ENCODE data around the gene MTMR10. TPM values are rescaled to one million over a fixed set of nuclear protein-coding genes. Genes with fewer than 3 reads are reported as not detected.

MTMR10 gene
- total and polyA plus RNA-seq, 2 experiments from 2014 or later = 8.5 to 10.0 TPM

DNA sequence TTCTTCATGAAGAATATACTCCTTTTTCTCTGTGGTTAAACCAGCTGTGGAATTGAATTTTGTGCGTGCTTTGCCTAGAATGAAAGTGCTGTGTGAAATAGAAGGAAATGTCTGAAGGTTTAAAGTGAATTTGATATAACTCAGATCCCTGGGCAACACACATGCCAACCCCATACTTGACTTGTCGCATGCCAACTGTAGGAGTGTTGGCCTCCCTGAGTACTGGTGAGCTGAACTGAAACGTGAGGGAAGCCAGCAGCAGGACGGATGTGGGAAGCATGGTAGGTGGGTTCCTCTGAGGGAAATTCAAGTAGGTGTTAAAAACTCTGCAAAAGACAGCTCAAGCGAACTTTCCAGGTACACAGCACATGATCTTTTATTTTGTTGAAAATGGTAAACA is 73.1 kb downstream of the MTMR10 start:
- DNase-seq (ENCODE audit: low read depth in 1 of 2, low spot score in 1 of 2) = no peak
- H3K27me3 ChIP-seq = no peaks in the 10 kb centered on the region
- peaks cover 73% of the 10 kb centered on the region for H3K36me3 ChIP-seq
- no peak overlapping the region for H3K4me3 ChIP-seq
- no peaks in the 10 kb centered on the region for H3K4me1 ChIP-seq (ENCODE audit: low read depth)
- no peaks in the 10 kb centered on the region for H3K9me3 ChIP-seq (ENCODE audit: low read depth)
- TF ChIP-seq, protein P1, sequence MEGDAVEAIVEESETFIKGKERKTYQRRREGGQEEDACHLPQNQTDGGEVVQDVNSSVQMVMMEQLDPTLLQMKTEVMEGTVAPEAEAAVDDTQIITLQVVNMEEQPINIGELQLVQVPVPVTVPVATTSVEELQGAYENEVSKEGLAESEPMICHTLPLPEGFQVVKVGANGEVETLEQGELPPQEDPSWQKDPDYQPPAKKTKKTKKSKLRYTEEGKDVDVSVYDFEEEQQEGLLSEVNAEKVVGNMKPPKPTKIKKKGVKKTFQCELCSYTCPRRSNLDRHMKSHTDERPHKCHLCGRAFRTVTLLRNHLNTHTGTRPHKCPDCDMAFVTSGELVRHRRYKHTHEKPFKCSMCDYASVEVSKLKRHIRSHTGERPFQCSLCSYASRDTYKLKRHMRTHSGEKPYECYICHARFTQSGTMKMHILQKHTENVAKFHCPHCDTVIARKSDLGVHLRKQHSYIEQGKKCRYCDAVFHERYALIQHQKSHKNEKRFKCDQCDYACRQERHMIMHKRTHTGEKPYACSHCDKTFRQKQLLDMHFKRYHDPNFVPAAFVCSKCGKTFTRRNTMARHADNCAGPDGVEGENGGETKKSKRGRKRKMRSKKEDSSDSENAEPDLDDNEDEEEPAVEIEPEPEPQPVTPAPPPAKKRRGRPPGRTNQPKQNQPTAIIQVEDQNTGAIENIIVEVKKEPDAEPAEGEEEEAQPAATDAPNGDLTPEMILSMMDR (IDR thresholded peaks at IDR 0.05; ENCODE audit: low read depth, low read length) = no peak
- no peak overlapping the region for H3K27ac ChIP-seq

DNA sequence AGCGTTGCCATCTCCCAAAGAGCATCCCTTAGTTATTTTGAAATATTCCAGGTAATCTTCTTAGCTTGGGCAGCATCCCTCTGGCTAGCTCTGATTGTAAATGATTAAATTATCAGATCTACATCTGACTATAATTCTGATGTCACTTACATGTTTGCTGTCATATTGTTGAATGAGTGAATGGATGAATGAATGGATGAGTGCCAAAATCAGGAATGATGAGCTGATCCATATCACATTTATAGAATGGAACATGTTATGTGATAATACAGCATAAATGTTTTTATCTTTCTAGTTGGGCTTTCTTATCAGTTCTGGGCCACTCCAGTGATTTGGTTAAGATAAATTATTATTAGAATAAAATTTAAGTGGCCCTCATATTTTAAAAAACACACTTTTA is 73.8 kb downstream of the MTMR10 start:
- no peak for DNase-seq (ENCODE audit: low read depth in 1 of 2, low spot score in 1 of 2)
- no peaks in the 10 kb centered on the region for H3K27me3 ChIP-seq

DNA sequence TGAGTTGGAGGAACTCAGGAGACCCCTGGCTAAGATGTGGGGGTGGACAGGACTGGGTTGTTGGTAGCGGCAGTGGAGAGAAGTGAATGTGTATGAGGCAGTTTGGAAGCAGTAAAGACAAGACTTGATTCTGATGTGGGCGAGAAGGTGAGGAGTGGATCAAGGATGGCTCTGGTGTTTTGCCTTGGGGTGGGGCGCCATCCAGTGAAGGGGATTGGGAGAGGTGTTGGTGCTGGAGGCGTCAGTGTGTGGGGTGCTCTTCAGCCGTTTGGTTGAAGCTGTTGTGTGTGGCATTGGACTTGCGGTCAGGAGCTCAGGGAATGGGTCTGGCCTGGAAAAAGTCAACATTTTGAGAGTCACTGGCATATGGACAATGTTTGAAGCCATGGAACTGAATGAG is 74.4 kb downstream of the MTMR10 start:
- no peaks in the 10 kb centered on the region for H3K27me3 ChIP-seq
- DNase-seq (ENCODE audit: low read depth in 1 of 2, low spot score in 1 of 2) = no peak
- H3K27ac ChIP-seq = no peak overlapping the region
- no peaks in the 10 kb centered on the region for H3K4me1 ChIP-seq (ENCODE audit: low read depth)
- H3K9me3 ChIP-seq (ENCODE audit: low read depth) = no peaks in the 10 kb centered on the region
- peaks cover 69% of the 10 kb centered on the region for H3K36me3 ChIP-seq
- H3K4me3 ChIP-seq = no peak overlapping the region
- TF ChIP-seq, protein P1 (IDR thresholded peaks at IDR 0.05; ENCODE audit: low read depth, low read length) = no peak

More for the DNA sequence above, 73.8 kb downstream of the MTMR10 start:
- no peak overlapping the region for H3K27ac ChIP-seq
- no peaks in the 10 kb centered on the region for H3K4me1 ChIP-seq (ENCODE audit: low read depth)
- no peak overlapping the region for H3K4me3 ChIP-seq
- no peaks in the 10 kb centered on the region for H3K9me3 ChIP-seq (ENCODE audit: low read depth)
- TF ChIP-seq, protein P1 (IDR thresholded peaks at IDR 0.05; ENCODE audit: low read depth, low read length) = no peak
- H3K36me3 ChIP-seq = peaks cover 73% of the 10 kb centered on the region

DNA sequence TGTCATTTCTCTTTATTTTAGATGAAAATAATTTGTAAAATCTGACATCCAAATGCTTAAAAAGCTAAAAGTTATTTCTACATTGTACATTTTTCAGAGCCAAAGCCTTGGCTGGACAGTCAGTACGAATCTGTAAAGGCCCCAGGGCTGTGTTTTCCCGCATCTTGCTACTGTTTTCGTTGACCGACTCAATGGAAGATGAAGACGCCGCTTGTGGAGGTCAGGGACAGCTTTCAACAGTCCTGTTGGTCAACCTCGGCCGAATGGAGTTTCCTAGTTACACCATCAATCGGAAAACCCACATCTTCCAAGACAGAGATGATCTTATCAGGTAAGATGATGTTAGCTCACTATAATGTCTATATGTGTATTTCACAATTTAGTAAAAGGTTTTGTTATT is 77.7 kb downstream of the MTMR10 start:
- TF ChIP-seq, protein P1 (IDR thresholded peaks at IDR 0.05; ENCODE audit: low read depth, low read length) = no peak
- Histone ChIP-seq H3K9me3 (ENCODE audit: low read depth) (no peaks in the 10 kb centered on the region), H3K4me3 (no peak overlapping the region), H3K27me3 (no peaks in the 10 kb centered on the region), H3K36me3 (peaks cover 55% of the 10 kb centered on the region), H3K4me1 (ENCODE audit: low read depth) (no peaks in the 10 kb centered on the region), H3K27ac (no peak overlapping the region)
- no peak for DNase-seq (ENCODE audit: low read depth in 1 of 2, low spot score in 1 of 2)

DNA sequence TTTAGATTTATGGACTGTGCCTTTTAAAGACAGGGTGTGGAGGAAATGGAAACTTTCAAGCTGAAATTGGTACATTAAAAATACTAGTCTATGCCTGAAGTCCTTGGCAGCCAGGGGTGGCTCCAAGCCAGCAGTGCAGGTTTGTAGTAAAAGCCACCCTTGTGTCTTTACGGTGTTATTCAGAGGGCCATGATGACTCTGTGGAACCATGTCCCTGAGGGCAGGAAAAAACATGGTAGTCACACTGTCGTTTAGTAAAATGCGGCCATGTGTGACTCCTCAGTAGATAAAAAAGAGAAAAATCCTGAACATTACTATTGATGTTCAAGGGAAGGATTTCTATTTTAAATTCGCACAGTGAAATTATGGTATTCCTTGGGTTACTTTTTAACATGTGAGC is 85.1 kb downstream of the MTMR10 start:
- no peak overlapping the region for H3K27ac ChIP-seq
- H3K27me3 ChIP-seq = no peaks in the 10 kb centered on the region
- no peak overlapping the region for H3K4me3 ChIP-seq
- DNase-seq (ENCODE audit: low read depth in 1 of 2, low spot score in 1 of 2) = no peak
- H3K9me3 ChIP-seq (ENCODE audit: low read depth) = no peaks in the 10 kb centered on the region
- H3K4me1 ChIP-seq (ENCODE audit: low read depth) = peaks cover 7% of the 10 kb centered on the region
- TF ChIP-seq, protein P1 (IDR thresholded peaks at IDR 0.05; ENCODE audit: low read depth, low read length) = no peak
- peaks cover 14% of the 10 kb centered on the region for H3K36me3 ChIP-seq

DNA sequence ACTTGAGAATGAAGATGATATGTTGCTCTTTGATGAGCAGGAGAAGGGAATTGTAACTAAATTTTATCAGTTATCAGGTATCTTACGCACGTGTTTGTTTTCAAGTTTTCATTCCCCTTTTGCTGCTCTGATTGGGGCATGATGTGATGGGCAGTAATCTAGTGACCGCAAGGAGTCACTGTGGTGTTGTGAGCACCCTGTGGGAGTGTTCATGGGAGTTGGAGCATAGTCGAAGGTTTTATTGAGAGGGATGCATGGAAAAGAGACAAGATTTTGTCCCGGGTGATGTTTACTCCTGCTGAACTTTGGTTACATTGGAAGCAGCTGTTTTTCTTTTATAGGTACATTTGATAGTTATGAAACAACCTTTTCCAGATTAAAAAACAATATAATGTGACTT is 85.6 kb downstream of the MTMR10 start:
- no peaks in the 10 kb centered on the region for H3K9me3 ChIP-seq (ENCODE audit: low read depth)

More for the DNA sequence above, 85.6 kb downstream of the MTMR10 start:
- peaks cover 11% of the 10 kb centered on the region for H3K36me3 ChIP-seq
- no peak overlapping the region for H3K4me3 ChIP-seq
- DNase-seq (ENCODE audit: low read depth in 1 of 2, low spot score in 1 of 2) = peak; percentile 11 to 17
- H3K27me3 ChIP-seq = no peaks in the 10 kb centered on the region
- no peak overlapping the region for H3K27ac ChIP-seq
- peaks cover 7% of the 10 kb centered on the region for H3K4me1 ChIP-seq (ENCODE audit: low read depth)
- TF ChIP-seq, protein P1 (IDR thresholded peaks at IDR 0.05; ENCODE audit: low read depth, low read length) = peak; percentile 33
